Activated CD4-positive, alpha-beta T cell treated with anti-CD3 and anti-CD28 coated beads, Interleukin-2, Interleukin-4, amounts not matched to agents 100 ng/mL and 50 ng/mL, durations not matched to agents 16 hours and 8 hours (primary cell): ENCODE results near the gene CDC37L1.

Source experiments
- DNase-seq: peaks from one replicate; pipeline ENCODE4 v3.0.0-alpha.2; 2020; ENCODE audit warnings: low spot score

The CDC37L1 gene

GRCh38 chr9:4668604-4669003 is 10.8 kb upstream of the CDC37L1 start:
- DNase-seq: no peak

- DNase-seq: no peak
Measured at GRCh38 chr9:4669890-4670289, 9.5 kb upstream of the CDC37L1 start.

GRCh38 chr9:4670591-4670990 is 8.8 kb upstream of the CDC37L1 start:
- no peak for DNase-seq

GRCh38 chr9:4671737-4672136 is 7.6 kb upstream of the CDC37L1 start:
- no peak for DNase-seq

GRCh38 chr9:4674783-4675182 is 4.6 kb upstream of the CDC37L1 start:
- DNase-seq: no peak

GRCh38 chr9:4677392-4677791 is 2.0 kb upstream of the CDC37L1 start:
- DNase-seq: no peak

- peak; percentile 38 for DNase-seq
Measured at GRCh38 chr9:4678679-4679267, 596 bp upstream of the CDC37L1 start.

GRCh38 chr9:4680173-4680525 is 780 bp downstream of the CDC37L1 start:
- no peak for DNase-seq

- no peak for DNase-seq
Measured at GRCh38 chr9:4680750-4681149, 1.4 kb downstream of the CDC37L1 start.

- no peak for DNase-seq
Measured at GRCh38 chr9:4684820-4685219, 5.5 kb downstream of the CDC37L1 start.

GRCh38 chr9:4686112-4686511 is 6.7 kb downstream of the CDC37L1 start:
- peak; percentile 9 for DNase-seq

GRCh38 chr9:4686584-4686983 is 7.2 kb downstream of the CDC37L1 start:
- no peak for DNase-seq

- no peak for DNase-seq
Measured at GRCh38 chr9:4689021-4689420, 9.7 kb downstream of the CDC37L1 start.

- peak; percentile 44 for DNase-seq
Measured at GRCh38 chr9:4689687-4690104, 10.3 kb downstream of the CDC37L1 start.

GRCh38 chr9:4690144-4690543 is 10.8 kb downstream of the CDC37L1 start:
- DNase-seq: peak; percentile 7

- peak; percentile 27 for DNase-seq
Measured at GRCh38 chr9:4691795-4692194, 12.4 kb downstream of the CDC37L1 start.

- DNase-seq: no peak
Measured at GRCh38 chr9:4700091-4700490, 20.7 kb downstream of the CDC37L1 start.

GRCh38 chr9:4700932-4701331 is 21.6 kb downstream of the CDC37L1 start:
- DNase-seq: no peak

GRCh38 chr9:4701526-4701925 is 22.2 kb downstream of the CDC37L1 start:
- DNase-seq: no peak

GRCh38 chr9:4704129-4704528 is 24.8 kb downstream of the CDC37L1 start:
- no peak for DNase-seq

- no peak for DNase-seq
Measured at GRCh38 chr9:4706021-4706420, 26.7 kb downstream of the CDC37L1 start.

GRCh38 chr9:4706971-4707622 is 27.7 kb downstream of the CDC37L1 start:
- DNase-seq: no peak

GRCh38 chr9:4709380-4709779 is 30.0 kb downstream of the CDC37L1 start:
- no peak for DNase-seq

GRCh38 chr9:4713849-4714248 is 34.5 kb downstream of the CDC37L1 start:
- no peak for DNase-seq
